Liver (tissue), 3 donors: ENCODE results near the gene MIPEP.

Experiments used
- ATF3 ChIP-seq: IDR thresholded peaks from 2 replicates; pipeline ENCODE4 v1.6.1; 2016; ENCODE audit warnings: antibody characterized with exemption
- CTCF ChIP-seq: fragments of 150-350 bp; IDR thresholded peaks from 2 replicates; pipeline ENCODE4 v1.5.1; 2017; ENCODE audit warnings: improper control_type of control experiment, low read depth, low read length; ENCODE audit not compliant: missing input control
- FOXA1 ChIP-seq: IDR thresholded peaks from 2 replicates; pipeline ENCODE4 v1.6.1; 2016; ENCODE audit warnings: antibody characterized with exemption
- GABPA ChIP-seq, 2 donors: IDR thresholded peaks in 1 of 2; conservative IDR thresholded peaks in 1 of 2; 2 replicates each; pipeline ENCODE4 v1.6.1; 2016; ENCODE audit warnings: antibody characterized with exemption in 2 of 2, mild to moderate bottlenecking in 1 of 2, moderate library complexity in 1 of 2
- HNF4A ChIP-seq, 2 donors: conservative IDR thresholded peaks; 2 replicates each; pipeline ENCODE4 v1.6.1; 2016; ENCODE audit warnings: antibody characterized with exemption in 2 of 2, mild to moderate bottlenecking in 2 of 2
- JUND ChIP-seq, 2 donors: IDR thresholded peaks; 2 replicates each; pipeline ENCODE4 v1.6.1; 2016; ENCODE audit warnings: antibody characterized with exemption in 2 of 2
- REST ChIP-seq: IDR thresholded peaks from 2 replicates; pipeline ENCODE4 v1.6.1; 2016; ENCODE audit warnings: antibody characterized with exemption, mild to moderate bottlenecking
- TF ChIP-seq, protein P1 (sequence below): IDR thresholded peaks from 2 replicates; pipeline ENCODE4 v1.6.1; 2016; ENCODE audit warnings: antibody characterized with exemption
- donor health status: healthy.
- donor health status: healthy.

GRCh38 chr13:23805821-23806220 lies 83.4 kb downstream of the MIPEP start:
- TF ChIP-seq REST (no peak), CTCF (no peak), HNF4A (conservative IDR thresholded peaks at IDR 0.05) (no peak), GABPA (IDR thresholded peaks at IDR 0.05 in 1 of 2, conservative IDR thresholded peaks at IDR 0.05 in 1 of 2) (no peak), FOXA1 (no peak), ATF3 (no peak), JUND (IDR thresholded peaks at IDR 0.05) (no peak)
- TF ChIP-seq, protein P1, sequence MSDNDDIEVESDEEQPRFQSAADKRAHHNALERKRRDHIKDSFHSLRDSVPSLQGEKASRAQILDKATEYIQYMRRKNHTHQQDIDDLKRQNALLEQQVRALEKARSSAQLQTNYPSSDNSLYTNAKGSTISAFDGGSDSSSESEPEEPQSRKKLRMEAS = no peak
